DMS153 treated with DMSO at 0.1 percent for 48 hours (cell line): ENCODE results near the gene ALAD.
"Not testable (repeated sequence)": the region's sequence is repeated elsewhere in the genome, so short reads cannot be mapped to it uniquely, and the experiment has no call there.

ENCODE experiments used
- DNase-seq: peaks from one replicate; lab custom pipeline; 2025; ENCODE audit not compliant: unreplicated experiment; lab: John Stamatoyannopoulos, UW

Gene ALAD

DNA sequence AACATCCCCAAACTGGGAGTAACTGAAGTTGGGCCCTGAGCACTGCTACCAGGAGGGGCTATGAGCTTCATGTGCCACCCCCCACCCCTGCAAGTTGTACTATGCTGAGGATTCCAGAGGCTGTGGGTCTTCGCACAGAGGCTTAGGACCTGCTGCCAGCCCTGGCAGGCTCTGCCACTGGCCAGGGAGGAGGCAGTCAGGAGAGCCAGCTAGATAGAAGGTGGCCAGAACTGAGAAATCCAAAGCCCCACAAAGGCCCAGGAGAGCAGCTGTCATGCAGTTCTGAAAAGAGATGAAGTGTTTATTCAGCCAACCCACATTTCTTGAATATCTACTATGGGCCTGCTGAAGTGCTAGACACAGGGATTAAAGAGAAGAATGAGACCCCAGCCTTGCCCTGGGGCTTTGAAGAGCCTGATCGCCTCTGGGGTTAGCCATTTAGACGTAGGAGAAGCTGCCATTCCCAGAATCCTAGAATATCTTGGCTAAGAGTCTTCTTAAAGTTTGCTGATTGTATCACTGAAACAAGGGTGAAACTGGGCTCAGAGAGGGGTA is 1.4 kb downstream of the ALAD start:
- DNase-seq: no peak

DNA sequence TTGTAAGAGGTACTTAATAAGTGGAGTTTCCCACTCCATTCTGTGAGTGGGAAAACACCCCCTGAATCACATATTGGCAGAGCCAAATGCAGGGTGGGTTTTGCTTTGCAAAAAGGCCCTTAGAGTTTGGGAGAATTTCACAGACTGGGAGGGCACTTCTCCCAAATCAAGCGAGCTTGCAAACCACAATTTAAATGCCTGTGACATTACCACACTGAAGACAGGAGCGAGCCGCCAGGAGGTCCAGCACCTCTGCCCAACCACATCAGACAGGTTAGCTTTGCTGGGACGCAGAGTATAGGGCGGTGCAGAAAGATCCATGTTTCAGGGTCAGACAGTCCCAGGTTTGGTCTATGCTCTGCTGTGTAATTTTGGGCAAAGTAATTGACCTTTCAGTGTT is 2.3 kb downstream of the ALAD start:
- no peak for DNase-seq

DNA sequence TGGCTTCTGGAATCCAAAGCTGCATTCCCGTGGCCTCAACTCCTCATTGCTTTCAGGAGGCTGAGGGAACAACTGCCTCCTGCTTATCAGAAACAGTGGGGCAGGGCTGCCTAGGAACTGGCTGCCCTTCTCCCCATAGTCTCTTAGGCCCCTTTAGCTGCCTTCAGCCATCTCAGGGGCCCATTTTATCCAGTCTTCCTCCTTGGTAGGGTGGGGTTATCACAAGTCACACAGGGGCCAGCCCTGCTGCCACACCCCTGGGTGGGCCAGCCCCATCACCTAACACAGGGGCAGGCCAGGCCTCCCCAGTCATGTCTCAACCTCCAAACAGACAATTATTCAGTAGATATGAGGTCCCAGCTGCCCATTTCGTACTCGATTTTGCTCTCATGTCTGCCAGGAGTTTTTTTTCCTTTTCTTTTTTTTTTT is 3.9 kb downstream of the ALAD start:
- no peak for DNase-seq

DNA sequence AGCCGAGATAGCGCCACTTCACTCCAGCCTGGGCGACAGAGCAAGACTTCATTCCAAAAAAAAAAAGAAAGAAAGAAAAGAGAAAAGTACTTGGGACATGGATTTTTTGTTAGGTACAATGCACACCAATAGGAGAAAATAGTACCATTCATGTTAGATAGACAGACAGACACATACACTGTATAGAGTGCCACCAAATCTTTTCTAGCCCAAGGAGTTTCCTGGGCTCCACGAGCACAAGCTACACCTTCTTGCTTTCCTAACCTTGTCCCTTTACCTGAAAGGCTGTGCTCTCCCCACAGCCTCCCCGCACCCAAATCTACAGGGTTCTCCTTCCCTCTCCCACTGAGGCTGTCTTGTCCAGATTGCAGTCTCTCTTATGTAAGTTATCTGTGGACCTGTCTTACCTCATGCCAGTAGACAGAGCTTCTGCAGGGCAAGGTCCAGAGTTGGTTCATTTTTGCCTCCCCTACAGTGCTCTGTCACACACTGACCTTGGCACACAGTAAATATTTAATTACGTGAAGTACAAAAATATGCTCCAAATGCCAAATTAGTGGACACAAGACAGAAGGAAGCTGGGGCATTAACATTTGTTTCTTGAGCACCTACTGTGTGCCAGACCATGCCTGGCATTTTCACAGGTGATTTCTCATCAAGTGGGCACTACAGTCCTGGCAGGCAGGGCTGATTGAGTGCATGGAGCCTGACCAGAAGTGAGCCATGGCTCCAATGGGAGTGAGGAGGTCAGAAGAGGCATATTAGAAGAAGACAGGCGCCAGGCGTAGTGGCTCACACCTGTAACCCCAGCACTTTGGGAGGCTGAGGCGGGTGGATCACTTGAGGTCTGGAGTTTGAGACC is 5.9 kb downstream of the ALAD start:
- no peak for DNase-seq

DNA sequence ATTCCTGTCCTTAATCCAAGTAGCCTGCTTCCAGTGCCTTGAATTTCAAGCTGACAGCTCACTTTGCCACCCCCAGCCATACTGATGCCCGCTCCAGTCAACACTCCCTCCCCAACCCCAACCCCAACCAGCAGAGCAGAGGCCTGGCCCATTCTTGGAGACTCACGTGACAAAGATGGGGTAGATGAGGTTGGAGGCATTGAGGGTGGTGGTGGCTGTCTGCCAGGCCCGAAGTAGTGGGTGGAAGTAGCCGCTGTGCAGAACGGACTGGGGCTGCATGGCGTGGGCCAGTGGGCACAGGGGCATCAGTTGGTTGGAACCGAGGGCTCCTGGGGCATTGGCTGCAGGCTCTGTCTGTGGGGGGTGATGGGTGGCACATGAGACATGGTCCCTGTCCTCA is 7.8 kb downstream of the ALAD start:
- DNase-seq: no peak

DNA sequence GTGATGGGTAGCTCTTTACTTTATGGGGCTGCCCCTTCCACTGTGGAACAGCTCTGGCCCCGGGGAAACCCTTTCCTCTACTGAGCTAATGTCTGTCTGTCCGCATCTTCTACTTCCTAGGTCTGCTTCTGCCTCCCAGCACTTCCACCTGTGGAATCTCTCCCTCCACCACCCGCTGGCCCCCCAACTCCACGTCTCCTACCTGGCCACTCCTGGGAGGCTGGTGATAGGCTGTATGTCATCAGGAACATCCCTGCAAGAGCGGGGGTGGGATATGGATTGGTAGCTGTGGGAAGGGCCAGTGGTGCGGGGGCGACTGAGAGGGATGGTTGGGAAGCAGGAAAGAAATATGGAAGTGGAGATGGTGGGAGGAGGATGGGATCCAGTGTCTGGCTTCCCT is 9.2 kb downstream of the ALAD start:
- no peak for DNase-seq

DNA sequence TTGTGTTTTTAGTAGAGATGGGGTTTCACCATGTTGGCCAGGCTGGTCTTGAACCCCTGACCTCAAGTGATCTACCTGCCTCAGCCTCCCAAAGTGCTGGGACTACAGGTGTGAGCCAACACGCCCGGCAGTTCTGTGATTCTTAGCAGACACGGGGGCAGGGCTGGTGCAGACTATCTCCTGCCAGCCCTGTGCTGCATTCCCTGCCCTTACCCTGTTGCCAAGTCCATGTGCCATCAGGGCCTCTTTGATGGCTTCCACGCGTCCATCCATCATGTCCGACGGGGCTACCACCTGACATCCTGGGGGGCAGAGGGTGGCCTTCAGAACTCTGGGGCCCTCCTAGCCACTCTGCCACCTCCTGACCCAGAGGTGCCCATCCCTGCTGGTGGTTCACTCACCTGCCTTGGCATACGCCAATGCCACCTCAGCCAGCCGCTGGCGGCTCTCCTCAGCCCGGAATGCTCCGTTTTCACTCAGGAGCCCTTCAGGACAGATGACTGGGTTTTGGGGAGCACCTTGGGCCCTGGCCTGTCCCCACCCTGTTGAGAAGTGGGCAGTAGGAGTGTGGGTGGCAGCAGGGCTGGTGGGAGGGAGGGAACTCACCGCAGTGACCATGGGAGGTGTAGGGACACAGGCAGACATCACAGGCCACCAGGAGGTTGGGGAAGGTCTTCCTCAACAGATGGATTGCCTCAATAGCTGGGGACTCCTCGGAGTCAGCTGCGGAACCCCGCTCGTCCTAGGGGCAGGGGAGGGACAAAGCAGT is 10.7 kb downstream of the ALAD start:
- no peak for DNase-seq

DNA sequence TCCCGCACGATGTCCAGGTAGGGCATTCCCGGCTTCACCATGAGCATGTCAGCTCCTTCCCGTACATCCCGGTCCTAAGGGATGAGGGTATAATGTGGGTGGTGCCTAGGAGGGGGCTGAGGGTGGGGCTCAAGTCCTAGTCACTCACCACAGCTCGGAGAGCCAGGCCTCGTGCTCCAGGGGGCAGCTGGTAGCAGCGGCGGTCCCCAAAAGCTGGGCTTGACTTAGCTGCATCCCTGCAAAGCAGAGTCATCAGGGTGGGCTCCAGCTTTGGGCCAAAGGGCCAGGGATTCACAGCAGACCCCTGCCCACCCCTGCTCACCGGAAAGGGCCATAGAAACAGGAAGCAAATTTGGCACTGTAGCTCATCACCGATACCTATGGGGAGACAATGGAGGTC is 11.6 kb downstream of the ALAD start:
- no peak for DNase-seq

DNA sequence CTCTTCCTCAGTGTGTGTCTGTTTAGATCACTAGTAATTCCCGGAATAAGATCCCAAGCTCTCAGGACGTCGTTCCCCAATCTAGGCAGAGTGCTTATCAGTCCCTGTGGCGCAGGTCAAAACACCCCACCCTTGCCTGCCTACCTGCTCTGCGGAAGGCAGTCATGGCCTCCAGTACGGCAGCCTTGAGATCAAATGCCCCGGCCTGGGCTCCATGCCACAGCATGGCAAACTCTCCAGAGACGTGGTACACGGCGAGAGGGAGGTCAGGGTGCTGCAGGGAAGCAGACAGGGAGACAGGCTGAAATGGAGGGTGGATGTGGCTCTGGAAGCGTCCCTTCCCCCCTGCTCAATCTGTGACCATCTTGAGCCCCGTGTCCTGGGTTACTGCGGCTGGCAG is 12.3 kb downstream of the ALAD start:
- no peak for DNase-seq

DNA sequence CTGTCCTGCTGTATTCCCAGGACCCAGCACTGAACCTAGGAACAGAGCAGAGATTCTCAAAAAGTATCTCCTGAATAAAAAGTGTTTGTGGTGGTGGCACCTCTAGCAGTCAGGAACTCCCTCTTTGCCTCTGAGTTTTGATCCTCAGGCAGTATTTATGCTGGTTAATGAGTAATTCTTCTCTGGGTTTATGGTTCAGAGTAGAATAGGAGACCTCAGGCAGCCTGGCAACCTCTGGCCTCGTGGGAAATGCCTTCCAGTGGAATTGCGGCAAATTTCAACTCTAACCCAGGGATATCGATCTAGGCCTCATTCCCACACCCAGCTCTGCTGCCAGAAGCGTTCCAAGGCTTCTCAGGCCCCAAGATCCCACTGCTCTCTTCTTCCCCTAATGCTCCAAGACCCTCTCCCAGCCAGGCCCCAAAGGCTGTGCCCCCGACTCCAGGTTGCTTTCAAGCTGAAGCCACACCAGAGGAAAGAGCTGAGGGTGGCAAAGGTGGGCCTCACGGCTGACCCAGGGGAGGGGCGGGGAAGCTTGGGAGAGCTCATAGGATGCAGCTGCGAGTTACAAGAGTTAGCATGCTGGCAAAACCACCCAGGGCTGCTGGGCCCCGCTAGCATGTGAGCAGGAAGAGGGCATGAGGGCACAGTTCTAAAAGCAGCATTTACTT is 13.4 kb downstream of the ALAD start:
- no peak for DNase-seq

DNA sequence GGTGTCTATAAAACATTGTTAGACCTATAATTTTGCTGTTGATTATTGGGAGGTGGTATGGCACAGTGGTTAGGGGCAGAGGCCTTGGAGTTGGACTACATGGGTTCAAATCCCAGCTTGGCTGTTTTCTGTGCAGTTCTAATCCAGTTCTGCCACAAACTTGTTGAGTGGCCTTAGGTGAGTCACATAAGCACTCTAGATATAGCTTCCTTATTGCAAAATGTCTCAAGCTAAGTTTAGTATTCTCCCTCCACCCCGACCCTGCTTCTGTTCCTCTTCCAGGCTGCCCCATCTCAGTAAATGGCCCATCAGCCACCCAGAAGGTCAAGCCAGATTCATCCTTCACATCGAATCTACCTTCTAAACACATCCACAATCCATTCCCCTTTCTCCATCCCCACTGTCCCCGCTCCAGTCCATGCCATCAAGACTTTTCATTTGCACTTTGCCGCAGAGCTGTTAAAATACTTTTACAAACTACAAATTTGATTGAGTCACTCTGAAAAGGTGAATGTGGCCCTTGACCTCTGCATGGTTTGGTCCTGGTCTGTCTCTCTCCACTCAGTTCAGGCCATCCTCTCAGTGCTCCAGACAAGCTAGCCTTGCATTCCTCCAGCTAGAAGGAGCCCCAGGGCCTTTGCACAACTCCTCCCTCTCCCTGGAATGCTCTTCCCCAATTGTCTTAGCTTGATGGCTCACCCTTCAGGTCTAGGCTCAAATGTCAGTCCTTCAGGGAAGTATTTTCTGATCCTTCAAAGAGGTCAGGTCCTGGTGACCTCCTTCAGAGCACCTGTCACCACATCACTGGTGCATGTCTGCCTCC is 14.3 kb downstream of the ALAD start:
- DNase-seq: no peak

DNA sequence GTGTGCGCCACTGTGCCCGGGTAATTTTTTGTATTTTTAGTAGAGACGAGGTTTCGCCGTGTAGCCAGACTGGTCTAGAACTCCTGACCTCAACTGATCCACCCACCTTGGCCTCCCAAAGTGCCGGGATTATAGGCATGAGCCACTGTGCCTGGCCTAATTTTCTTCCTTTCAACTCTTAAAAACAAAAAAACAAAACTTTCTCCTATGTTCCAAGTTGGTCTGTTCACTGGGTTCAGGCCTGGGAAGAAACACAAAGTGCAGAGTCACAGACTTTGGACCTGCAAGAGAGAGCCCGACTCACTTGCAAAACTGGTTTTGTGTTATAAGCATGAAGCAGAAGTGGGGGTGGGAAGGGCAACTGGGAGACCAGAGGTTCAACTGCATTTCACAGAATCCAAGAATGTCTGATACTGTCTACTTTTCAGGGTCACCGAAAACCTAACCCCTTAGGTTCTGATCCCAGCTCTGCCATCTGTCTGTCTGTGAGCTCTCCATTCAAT is 19.1 kb downstream of the ALAD start:
- DNase-seq: no peak

DNA sequence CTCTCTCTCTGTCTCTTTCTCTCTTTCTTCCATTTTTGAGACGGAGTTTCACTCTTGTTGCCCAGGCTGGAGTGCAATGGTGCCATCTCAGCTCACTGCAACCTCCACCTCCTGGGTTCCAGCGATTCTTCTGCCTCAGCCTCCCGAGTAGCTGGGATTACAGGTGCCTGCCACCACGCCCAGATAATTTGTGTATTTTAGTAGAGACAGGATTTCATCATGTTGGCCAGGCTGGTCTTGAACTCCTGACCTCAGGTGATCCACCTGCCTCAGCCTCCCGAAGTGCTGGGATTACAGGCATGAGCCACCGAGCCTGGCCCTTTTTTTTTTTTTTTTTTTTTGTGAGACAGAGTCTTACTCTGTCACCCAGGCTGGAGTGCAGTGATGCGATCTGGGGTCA is 19.6 kb downstream of the ALAD start:
- DNase-seq: not testable (repeated sequence)

DNA sequence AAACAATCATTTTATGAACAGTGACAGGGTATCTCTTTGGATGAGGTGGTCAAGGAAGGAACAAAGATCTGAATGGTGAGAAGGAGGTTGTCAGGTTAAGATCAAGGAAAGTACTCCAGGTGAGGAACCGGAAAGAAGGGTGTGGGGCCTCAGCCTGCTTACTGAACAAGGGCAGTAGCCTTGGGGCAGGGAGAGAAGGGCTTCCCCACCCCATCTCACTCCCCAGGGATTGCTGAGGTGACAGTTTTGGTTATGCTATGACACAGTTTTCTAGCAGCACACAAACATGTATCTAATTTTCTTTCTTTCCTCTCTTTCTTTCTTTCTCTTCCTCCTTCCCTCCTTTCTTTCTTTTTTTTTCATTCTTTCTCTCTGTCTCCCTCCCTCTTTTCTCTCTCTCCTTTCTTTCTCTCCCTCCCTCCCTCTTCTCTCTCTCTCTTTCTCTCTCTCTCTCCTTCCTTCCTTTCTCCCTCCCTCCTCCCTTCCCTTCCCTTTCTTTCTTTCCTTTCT is 20.2 kb downstream of the ALAD start:
- DNase-seq: no peak

DNA sequence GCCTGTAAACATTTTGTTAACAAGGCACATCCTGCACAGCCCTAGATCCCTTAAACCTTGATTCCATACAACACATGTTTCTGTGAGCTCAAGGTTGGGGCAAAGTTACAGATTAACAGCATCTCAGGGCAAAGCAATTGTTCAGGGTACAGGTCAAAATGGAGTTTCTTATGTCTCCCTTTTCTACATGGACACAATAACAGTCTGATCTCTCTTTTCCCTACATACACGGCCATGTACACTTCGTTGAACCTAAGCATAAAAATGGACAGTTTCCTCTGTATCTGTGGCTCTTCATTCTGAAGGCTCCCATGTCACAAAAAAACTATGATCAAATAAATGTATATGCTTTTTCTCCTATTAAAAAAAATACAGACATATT is 21.3 kb downstream of the ALAD start:
- DNase-seq: not testable (repeated sequence)

DNA sequence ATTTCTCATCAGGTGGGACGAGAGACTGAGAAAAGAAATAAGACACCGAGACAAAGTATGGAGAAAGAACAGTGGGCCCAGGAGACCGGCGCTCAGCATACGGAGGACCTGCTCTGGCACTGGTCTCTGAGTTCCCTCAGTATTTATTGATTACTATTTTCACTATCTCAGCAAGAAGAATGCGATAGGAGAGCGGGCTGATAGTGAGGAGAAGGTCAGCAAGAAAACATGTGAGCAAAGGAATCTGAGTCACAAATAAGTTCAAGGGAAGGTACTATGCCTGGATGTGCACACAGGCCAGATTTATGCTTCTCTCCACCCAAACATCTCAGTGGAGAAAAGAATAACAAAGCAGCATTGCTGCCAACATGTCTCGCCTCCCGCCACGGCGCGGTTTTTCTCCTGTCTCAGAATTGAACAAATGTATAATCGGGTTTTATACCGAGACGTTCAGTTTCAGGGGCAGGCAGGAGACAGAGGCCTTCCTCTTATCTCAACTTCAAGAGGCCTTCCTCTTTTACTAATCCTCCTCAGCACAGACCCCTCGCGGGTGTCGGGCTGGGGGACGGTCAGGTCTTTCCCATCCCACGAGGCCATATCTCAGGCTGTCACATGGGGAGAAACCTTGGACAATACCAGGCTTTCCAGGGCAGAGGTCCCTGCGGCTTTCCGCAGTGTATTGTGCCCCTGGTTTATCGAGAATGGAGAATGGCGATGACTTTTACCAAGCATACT is 21.8 kb downstream of the ALAD start:
- DNase-seq: not testable (repeated sequence)

DNA sequence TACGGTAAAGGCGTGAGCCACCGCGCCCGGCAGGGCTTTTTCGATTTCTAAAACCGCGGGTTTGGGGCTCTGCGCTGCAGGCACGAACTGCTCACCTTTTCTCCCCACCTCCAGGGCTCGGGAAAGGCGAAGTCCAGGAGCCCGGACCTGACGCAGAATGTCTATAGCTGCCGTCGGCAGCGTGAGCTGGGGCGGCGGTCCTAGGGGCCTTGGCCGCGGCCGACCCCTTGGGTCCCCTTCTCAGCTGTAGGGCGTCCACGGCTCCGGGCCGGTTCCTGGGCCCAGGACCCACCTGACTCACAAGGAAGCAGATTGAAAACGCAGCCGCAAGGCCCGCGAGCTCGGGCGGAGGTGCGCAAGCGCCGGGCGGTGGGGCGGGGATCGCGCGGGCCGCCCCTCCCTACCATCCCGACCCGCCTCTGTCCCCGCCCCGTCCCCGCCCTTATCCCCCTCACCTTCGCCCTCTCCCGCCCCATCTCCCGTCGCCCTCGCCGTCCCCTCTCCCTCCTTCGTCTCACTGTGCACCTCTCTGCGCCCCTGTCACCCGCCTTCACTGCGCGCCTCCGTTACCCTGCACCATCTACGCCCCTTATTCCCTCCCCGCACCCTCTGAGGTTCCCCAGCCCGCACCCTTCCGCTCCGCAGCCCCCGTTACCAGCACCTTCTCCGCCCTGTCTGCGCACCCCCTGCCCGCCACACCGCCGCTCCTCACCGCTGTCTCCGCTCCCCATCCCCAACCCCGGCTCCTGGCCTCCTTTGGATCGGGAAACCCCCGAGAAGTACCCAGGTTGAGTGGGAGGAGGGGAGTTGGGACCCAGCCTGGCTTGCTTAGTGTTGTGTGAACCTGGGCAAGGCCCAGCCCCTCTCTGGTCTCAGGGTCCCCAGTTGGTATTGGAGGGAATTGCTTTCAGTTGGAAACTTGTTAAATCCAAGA is 24.2 kb downstream of the ALAD start, which contains the start of gene HDHD3:
Gene HDHD3, minus strand, starts transcription at position 353 of the 934 bp plus-strand sequence. CDS start 2,632 bp downstream, outside the sequence.
- DNase-seq: no peak
